ENCODE results near the gene OR5V1.

GRCh38 chr6:29336269-29336668 lies 32.4 kb downstream of the OR5V1 start:
- TF ChIP-seq CTCF (IDR thresholded peaks at IDR 0.05) (no peak), POLR2A (IDR thresholded peaks at IDR 0.05) (no peak)
